ENCODE data around the gene NYNRIN. TPM values are rescaled to one million over a fixed set of nuclear protein-coding genes. Genes with fewer than 3 reads are reported as not detected.
A peak's percentile ranks its signal among the peaks of the same experiment; 100 is the strongest.
"Not testable (repeated sequence)": the region's sequence is repeated elsewhere in the genome, so short reads cannot be mapped to it uniquely, and the experiment has no call there.

NYNRIN gene
- total RNA-seq, 1 donor from 2014 or later: 30.6 TPM

DNA sequence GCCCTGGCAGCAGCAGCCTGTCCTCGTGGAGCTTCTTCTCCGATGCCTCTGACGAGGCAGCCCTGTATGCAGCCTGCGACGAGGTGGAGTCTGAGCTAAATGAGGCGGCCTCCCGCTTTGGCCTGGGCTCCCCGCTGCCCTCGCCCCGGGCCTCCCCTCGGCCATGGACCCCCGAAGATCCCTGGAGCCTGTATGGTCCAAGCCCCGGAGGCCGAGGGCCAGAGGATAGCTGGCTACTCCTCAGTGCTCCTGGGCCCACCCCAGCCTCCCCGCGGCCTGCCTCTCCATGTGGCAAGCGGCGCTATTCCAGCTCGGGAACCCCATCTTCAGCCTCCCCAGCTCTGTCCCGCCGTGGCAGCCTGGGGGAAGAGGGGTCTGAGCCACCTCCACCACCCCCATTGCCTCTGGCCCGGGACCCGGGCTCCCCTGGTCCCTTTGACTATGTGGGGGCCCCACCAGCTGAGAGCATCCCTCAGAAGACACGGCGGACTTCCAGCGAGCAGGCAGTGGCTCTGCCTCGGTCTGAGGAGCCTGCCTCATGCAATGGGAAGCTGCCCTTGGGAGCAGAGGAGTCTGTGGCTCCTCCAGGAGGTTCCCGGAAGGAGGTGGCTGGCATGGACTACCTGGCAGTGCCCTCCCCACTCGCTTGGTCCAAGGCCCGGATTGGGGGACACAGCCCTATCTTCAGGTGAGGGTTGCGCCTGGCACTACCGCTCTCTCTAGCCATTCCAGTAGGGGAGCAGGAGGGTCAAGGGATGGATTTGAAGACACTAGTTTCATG lies 28.7 kb upstream of the NYNRIN start:
- no peak for DNase-seq (ENCODE audit: low spot score)

DNA sequence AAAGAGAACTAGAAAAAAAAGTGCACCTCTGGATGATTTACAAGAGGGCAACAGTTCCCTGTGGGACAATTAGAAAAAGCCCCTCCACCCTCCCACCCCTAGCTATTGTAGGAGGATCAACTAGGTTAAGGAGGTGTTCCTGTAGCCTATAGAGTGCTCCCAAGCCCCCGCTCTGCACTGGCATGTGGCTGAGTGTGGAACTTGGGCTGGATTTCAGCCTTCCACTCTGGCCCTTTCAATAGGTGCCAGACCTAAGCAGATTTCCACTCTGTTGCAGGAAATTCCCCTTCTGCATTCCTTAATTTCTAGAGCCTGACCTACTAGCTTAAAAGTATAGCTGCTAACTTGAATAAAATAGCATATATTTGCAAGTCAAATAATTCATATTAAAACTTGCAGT lies 28.1 kb upstream of the NYNRIN start:
- no peak for DNase-seq (ENCODE audit: low spot score)

DNA sequence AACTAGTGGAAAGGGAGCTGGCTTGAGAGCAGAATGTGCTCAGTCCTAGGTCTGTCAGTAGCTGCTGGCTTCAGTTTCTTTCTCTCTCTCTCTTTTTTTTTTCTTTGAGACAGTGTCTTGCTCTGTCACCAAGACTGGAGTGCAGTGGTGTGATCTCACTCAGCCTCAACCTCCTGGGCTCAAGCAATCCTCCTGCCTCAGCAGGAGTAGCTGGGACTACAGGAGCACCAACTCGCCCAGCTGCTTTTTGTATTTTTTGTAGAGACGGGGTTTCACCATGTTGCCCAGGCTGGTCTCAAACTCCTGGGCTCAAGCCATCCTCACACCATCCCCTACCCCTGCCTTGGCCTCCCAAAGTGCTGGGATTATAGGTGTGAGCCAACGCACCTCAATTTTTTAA lies 27.2 kb upstream of the NYNRIN start:
- DNase-seq (ENCODE audit: low spot score): not testable (repeated sequence)

DNA sequence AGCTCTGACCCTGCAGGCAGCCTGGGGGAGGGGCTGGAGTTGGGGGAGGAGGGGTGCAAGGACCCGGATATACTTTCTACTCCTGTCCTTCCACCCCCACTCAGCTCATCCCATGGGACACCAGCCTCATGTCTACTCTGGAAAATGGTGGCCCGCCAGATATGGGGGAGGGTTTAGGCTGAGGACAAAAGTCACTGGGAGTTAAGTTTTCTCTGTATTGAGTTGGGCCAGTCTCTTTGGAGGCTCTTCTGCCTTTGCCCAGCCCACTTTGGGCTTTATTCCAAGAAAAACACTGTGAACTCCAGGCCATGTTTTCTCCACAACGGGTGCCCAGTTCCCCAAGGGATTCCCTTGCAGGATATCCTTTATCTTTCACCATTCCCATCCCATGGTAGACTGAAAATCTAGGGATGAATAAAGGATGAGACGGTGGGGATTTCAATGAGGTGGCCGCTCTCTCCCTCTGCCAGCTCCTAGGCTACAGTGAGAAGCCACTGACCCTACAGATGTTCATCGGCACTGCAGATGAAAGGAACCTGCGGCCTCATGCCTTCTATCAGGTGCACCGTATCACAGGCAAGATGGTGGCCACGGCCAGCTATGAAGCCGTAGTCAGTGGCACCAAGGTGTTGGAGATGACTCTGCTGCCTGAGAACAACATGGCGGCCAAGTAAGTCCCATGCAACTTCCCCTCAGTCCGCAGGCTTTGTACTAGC lies 25.9 kb upstream of the NYNRIN start:
- no peak for DNase-seq (ENCODE audit: low spot score)

DNA sequence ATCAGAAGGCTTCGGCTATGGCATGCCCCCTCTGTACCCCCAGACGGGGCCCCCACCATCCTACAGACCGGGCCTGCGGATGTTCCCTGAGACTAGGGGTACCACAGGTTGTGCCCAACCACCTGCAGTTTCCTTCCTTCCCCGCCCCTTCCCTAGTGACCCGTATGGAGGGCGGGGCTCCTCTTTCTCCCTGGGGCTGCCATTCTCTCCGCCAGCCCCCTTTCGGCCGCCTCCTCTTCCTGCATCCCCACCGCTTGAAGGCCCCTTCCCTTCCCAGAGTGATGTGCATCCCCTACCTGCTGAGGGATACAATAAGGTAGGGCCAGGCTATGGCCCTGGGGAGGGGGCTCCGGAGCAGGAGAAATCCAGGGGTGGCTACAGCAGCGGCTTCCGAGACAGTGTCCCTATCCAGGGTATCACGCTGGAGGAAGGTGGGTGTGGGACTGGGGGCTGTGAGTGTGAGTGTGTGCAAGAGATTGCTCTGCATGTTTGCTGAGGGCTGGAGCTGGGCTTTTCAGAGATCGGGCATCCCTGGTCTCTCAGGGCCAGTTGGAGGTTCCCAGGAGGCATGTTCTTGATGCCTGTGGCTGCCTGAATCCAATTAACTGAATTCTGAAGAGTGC lies 22.2 kb upstream of the NYNRIN start:
- no peak for DNase-seq (ENCODE audit: low spot score)

DNA sequence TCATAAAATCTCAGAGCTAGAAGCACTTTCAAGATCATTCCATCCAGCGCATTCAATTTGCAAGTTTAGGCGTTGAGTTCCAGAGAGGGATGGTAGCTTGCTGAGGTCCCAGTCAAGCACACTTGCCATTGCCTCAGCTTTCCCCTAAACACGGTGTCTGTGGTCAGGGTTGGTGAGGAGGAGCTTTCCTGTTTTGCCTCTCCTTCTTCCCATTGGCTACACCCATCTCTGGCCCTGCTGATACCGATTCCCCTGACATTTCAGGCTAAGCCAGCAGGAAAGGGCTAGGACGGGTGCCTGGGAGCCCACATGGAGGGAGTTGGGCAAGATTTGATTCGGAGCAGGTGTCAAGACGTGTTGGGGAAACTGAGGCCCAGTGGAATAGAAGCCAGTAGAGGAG lies 21.7 kb upstream of the NYNRIN start:
- no peak for DNase-seq (ENCODE audit: low spot score)

GRCh38 chr14:24377657-24378056 lies 21.1 kb upstream of the NYNRIN start:
- peak; percentile 69 for DNase-seq (ENCODE audit: low spot score)

DNA sequence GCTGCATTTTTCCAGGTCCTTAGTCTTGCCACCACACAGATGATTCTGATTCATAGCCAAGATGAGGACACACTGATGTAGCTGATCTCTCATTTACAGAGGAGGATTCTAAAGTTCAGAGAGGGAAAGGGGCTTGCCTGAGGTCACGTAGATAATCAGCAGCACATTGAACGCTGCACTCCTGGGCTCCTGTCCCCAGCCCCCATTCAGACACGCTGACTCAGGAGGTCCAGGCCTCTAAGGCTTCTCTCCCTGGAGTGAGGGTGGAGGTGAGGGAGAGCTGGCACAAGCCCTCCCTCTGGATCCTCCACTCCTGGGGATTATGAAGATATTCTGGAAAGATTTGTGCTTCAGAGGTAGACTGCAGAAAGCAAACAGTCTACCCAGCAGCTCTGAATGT lies 20.5 kb upstream of the NYNRIN start:
- DNase-seq (ENCODE audit: low spot score): no peak

GRCh38 chr14:24378981-24379906 lies 19.6 kb upstream of the NYNRIN start:
- DNase-seq (ENCODE audit: low spot score): no peak

- no peak for DNase-seq (ENCODE audit: low spot score)
These were observed 18.7 kb upstream of the NYNRIN start for GRCh38 chr14:24379907-24380730.

DNA sequence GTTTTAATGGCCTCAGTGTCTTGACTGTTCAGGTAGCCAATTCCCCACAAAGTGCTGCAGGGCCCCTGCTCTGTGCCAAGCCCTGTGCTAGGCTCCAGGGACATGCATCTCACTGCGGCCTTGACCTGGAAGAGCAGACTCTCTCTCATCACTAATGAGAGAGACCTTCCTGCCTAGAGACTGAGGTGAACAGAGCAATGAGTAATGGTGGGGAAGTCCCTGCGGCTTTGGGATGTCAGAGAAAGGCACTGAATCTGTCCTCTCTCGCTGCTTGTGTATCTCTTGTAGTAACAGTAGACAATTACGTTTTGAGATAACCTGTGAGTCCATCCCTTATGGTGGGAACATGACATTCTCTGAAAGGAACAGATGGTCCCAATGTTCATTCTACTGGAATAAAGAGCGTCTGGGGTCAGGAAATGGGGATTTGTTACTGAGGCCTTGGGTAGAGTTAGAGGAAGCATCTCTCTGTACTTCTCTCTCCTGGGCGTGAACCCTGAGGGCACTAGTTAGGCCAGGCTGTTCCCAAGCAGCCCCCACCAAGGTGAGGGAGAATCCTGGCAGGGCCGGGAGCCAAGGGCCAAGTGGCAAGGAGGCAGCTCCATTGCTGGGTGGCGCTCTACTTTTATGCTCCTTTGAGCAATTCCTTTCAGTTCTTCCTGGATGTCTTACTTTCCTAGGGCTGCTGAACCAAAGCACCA lies 17.3 kb upstream of the NYNRIN start:
- no peak for DNase-seq (ENCODE audit: low spot score)

DNA sequence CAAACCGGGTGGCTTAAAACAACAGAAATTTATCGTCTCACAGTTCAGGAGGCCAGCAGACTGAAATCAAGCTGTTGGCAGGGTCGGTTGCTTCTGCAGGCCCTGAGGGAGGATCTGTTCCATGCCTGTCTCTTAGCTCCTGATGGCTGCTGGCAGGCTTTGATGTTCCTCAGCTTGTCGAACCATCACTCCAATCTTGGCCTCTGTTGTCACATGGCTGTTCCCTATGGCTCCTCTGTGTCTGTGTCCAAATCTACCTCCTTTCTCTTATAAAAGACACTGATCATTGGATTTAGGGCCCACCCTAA lies 16.8 kb upstream of the NYNRIN start:
- DNase-seq (ENCODE audit: low spot score): no peak

DNA sequence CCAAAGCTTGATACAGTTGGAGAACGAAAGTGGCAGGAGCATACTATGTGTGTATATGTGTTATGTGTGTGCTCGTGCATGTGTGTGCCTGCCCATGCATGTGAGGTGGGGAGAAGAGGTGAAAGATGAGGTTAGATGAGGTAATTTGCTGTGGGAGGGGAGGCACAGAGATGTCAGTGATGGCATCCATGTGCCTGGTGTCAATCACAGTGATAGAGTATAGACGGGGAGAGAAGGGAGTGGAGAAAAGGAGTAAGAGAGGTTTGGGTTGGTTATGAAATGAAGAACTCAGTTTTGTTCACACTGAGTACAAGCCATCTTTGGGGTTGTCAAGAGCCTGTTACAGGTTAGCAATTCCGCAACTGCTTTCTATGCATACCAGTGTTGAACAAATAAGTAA lies 14.6 kb upstream of the NYNRIN start:
- DNase-seq (ENCODE audit: low spot score): no peak

DNA sequence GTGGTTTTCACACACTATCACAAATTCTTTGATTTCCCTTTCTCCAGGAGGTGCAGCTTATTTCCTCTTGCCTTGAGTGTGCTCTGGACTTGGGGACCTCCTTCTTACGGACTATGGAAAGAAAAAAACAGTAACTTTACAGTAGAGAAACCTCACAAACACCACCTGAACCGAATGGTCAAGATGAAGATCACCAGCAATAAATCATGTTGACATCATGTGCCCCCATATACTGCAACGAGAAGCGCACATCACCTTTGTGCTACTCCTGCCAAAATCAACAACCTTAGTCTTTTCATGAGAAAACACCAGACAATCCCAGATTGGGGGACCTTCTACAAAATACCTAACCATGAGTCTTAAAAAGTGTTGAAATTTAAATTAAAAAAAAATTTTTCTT lies 13.3 kb upstream of the NYNRIN start:
- no peak for DNase-seq (ENCODE audit: low spot score)

GRCh38 chr14:24387009-24387345 lies 11.8 kb upstream of the NYNRIN start:
- DNase-seq (ENCODE audit: low spot score): no peak

DNA sequence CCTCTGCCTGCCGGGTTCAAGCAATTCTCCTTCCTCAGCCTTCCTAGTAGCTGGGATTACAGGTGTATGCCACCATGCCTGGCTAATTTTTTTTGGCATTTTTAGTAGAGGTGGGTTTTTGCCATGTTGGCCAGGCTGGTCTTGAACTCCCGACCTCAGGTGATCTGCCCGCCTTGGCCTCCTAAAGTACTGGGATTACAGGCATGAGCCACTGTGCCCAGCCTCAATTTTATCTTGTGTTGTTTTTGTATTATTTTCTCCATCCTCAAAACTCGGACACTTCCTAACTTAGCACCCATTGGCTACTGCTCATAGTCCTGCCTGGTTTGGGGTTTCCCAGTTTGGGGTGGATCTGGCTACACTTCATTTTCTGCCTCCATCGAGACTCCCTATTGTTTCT lies 11.2 kb upstream of the NYNRIN start:
- not testable (repeated sequence) for DNase-seq (ENCODE audit: low spot score)

DNA sequence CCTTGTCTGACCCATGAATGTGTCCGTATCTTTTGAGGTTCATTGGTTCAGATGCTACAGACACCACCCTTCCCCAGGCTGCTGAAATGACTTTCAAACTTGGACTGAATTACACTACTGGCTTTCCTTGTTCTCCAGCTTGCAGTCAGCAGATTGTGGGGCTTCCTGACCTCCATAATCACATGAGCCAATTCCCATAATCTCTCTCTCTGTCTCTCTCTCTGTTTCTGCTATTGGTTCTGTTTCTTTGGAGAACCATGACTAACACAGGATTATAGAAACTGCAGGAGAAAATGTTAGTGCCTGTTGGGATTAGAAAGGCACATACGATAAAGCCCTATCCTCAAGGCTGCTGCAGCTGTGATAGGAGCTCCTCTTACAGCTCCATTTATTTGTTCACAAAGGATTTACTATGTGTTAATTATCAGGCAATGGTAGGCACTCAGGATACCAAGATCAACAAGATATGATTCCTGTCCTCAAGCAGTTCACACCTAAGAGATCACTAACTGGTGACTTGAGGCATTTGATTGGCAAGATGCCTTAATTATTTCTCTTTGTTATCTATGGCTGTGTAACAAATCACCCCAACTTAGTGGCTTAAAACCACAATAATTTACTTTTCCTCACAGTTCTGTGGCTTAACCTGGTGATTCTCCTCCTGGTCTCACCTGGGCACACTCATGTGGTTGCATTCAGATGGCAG lies 10.2 kb upstream of the NYNRIN start:
- no peak for DNase-seq (ENCODE audit: low spot score)

GRCh38 chr14:24389226-24389848 lies 9.5 kb upstream of the NYNRIN start:
- DNase-seq (ENCODE audit: low spot score): no peak

- no peak for DNase-seq (ENCODE audit: low spot score)
These were observed 7.9 kb upstream of the NYNRIN start for GRCh38 chr14:24390701-24391468.

Measured in mucosa of gallbladder (tissue), 1 donor.